ENCODE data around the gene HNRNPF. TPM values are rescaled to one million over a fixed set of nuclear protein-coding genes. Genes with fewer than 3 reads are reported as not detected.

HNRNPF gene
- total and polyA plus RNA-seq, 11 donors = 24.0 to 142 (median 79.1) TPM

DNA sequence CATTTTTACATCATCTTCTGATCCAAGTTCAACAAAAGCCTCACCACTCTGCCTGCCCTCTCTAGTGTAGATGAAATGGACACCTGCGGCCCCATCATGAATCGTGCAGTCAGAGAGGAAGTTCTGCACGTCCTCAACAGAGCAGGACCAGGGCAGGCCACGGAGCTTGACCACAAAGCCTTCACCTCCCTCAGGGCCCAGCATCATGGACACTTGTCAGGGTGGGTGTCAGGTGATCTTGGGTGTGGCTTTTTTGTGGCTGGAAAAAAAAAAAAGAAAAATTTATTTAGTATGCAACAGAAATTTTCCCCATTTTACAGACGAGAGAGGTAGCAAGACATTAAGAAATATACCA is 21.3 kb downstream of the HNRNPF start:
- DNase-seq (no peak), ATAC-seq (no peak)
- H3K9me3 ChIP-seq = no peaks in the 10 kb centered on the region
- no peak overlapping the region for H3K4me3 ChIP-seq
- 61 to 72% (median 70%) methylated on average over 5 of the region's 5 CpGs for WGBS, 4 donors
- no peak overlapping the region for H3K27ac ChIP-seq
- peaks cover 0 to 35% (median 16%) of the 10 kb centered on the region in 12 donors for H3K4me1 ChIP-seq
- H3K36me3 ChIP-seq = peaks cover 0 to 82% (median 76%) of the 10 kb centered on the region in 9 donors
- TF ChIP-seq POLR2A (IDR thresholded peaks at IDR 0.05) = no peak
- TF ChIP-seq, protein P1, sequence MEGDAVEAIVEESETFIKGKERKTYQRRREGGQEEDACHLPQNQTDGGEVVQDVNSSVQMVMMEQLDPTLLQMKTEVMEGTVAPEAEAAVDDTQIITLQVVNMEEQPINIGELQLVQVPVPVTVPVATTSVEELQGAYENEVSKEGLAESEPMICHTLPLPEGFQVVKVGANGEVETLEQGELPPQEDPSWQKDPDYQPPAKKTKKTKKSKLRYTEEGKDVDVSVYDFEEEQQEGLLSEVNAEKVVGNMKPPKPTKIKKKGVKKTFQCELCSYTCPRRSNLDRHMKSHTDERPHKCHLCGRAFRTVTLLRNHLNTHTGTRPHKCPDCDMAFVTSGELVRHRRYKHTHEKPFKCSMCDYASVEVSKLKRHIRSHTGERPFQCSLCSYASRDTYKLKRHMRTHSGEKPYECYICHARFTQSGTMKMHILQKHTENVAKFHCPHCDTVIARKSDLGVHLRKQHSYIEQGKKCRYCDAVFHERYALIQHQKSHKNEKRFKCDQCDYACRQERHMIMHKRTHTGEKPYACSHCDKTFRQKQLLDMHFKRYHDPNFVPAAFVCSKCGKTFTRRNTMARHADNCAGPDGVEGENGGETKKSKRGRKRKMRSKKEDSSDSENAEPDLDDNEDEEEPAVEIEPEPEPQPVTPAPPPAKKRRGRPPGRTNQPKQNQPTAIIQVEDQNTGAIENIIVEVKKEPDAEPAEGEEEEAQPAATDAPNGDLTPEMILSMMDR (IDR thresholded peaks at IDR 0.05) = no peak
- no peaks in the 10 kb centered on the region for H3K27me3 ChIP-seq
- intact Hi-C loops (cut with DNase I) = no loop called here

DNA sequence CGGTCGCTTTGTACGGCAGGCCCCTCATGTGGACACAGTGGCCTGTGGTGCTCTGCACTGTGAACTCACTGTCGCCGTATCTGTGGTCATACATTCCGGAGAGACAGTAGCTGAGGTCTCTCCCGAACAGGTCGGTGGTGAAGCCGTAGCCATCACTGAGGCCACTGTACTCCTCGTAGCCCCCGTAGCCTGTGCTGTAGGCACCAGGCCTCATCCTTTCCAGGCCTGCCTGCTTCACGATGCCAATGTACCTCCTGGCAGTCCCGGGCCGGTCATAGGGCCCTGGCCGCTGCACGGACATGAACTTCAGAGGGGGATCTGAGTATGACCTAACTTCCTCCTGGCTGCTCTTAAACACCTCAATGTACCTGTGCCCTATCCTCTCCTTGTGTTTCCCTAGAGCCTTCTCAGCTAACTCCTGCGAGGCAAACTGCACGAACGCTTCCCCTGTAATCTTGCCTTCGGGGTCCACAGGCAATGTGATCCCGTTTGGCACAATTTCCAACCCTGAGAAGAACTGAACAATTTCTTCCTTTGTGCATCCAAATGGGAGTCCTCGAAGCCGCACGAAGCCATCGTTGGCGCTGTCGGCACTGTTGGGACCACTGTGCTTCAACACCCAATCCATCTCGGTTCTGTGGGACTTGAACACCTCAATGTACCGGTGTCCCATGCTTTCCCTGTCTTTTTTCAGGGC is 21.9 kb downstream of the HNRNPF start:
- 91 to 94% (median 92%) methylated on average over 27 to 29 of the region's 29 CpGs for WGBS, 4 donors
- intact Hi-C loops (cut with DNase I) = no loop called here
- Histone ChIP-seq H3K36me3 (peaks cover 0 to 77% (median 71%) of the 10 kb centered on the region in 9 donors), H3K27ac (no peak overlapping the region), H3K27me3 (no peaks in the 10 kb centered on the region), H3K4me1 (peaks cover 0 to 35% (median 16%) of the 10 kb centered on the region in 12 donors), H3K4me3 (no peak overlapping the region), H3K9me3 (no peaks in the 10 kb centered on the region)
- no peak for TF ChIP-seq POLR2A (IDR thresholded peaks at IDR 0.05)
- no peak for ATAC-seq
- no peak for DNase-seq

DNA sequence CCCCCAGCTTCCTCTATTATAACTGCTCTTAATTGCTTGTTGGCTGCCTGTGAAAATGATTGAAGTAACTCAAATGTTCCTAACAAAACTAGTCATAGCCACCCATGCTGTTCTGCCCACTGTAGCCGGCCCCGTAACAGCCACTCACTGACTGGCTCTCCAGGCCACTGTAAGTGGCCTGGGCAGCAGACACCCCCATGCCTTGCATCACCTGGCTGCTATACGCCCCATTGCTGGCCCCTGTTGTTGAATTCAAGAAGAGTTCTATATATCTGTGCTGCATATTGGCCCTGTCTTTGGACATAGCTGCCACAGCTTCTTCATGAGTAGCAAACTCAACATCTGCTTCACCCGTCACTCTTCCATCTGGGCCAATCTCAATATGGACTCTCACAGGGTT is 22.4 kb downstream of the HNRNPF start:
- no peak for DNase-seq
- no peak overlapping the region for H3K4me3 ChIP-seq
- WGBS, 4 donors = 92 to 98% (median 95%) methylated on average over 4 of the region's 4 CpGs

DNA sequence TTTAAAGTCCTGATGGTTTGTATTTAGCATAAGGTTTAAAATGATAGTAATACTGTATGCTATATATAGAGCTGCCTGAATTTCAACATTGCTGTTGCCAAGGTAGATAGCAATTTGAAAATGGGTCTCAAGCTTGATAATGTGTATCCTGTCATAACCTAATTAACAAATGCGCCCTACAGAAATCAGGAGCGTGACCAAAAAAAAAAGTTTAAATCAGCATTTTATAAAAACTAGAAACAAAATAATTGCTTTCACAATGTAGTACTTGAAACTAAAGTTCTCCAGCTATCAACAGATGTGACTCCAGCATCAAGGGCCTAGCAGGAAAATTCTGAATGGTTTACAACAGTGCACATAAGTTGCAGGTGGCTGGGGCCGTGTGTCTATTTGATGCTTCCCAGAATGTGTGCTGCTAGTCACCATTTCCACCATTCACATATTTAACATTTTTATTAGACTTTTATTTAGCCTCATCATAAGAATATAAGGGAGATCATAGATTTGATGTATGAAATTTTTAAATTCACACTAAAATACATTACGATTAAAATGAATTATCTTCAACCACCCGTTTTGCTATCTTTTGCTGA is 23.5 kb downstream of the HNRNPF start:
- TF ChIP-seq, protein P1 (IDR thresholded peaks at IDR 0.05) = no peak
- H3K27ac ChIP-seq = no peak overlapping the region
- no peak for DNase-seq
- intact Hi-C loops (cut with DNase I) = no loop called here
- peaks cover 0 to 20% (median 7%) of the 10 kb centered on the region in 12 donors for H3K4me1 ChIP-seq
- peaks cover 0 to 61% (median 55%) of the 10 kb centered on the region in 9 donors for H3K36me3 ChIP-seq
- no peak overlapping the region for H3K4me3 ChIP-seq
- WGBS, 4 donors = 76 to 81% (median 77%) methylated on average over 5 of the region's 5 CpGs
- ATAC-seq = no peak
- H3K27me3 ChIP-seq = no peaks in the 10 kb centered on the region
- no peaks in the 10 kb centered on the region for H3K9me3 ChIP-seq

More for the DNA sequence above, 22.4 kb downstream of the HNRNPF start:
- H3K27me3 ChIP-seq = no peaks in the 10 kb centered on the region
- peaks cover 0 to 29% (median 15%) of the 10 kb centered on the region in 12 donors for H3K4me1 ChIP-seq
- H3K9me3 ChIP-seq = no peaks in the 10 kb centered on the region
- peaks cover 0 to 71% (median 65%) of the 10 kb centered on the region in 9 donors for H3K36me3 ChIP-seq
- no peak overlapping the region for H3K27ac ChIP-seq
- TF ChIP-seq POLR2A (IDR thresholded peaks at IDR 0.05) = no peak
- TF ChIP-seq, protein P1 (IDR thresholded peaks at IDR 0.05) = no peak
- intact Hi-C loops (cut with DNase I) = no loop called here
- ATAC-seq = no peak
